AG04450 (cell line): ENCODE measurements around the gene RIMBP2. TPM values are rescaled to one million over a fixed set of nuclear protein-coding genes. Genes with fewer than 3 reads are reported as not detected.

Experiments
- CTCF ChIA-PET: fragments of 300-600, 350-600 bp; formaldehyde crosslinking; extraction: SDS; loops from one replicate; lab custom pipeline; 2022; ENCODE audit warnings: antibody characterized with exemption, inconsistent platforms; lab: Charles Lee
- POLR2A ChIA-PET: fragments of 350-600 bp; formaldehyde crosslinking; extraction: SDS; loops from one replicate; lab custom pipeline; 2021; ENCODE audit warnings: antibody characterized with exemption, inconsistent platforms; lab: Yijun Ruan, JAX
- DNase-seq: peaks from one replicate; pipeline ENCODE4 v3.0.0-alpha.2; 2011; ENCODE audit warnings: low read depth, low spot score
- H3K27ac ChIP-seq: one replicate; pipeline ENCODE4 v1.5.1; 2012; ENCODE audit warnings: low read depth, low read length, control low read depth
- H3K27me3 ChIP-seq: one replicate; pipeline ENCODE4 v1.6.0; 2012; ENCODE audit warnings: low read length; ENCODE audit not compliant: control insufficient read depth, insufficient read depth
- H3K4me3 ChIP-seq: 2 replicates; pipeline ENCODE4 v1.5.1; 2011; ENCODE audit warnings: mild to moderate bottlenecking, low read depth, low read length, control low read depth
- H3K9me3 ChIP-seq: 2 replicates; pipeline ENCODE4 v1.5.1; 2012; ENCODE audit warnings: low read length; ENCODE audit not compliant: control insufficient read depth, insufficient read depth
- CTCF ChIP-seq: IDR thresholded peaks from 2 replicates; pipeline ENCODE4 v1.5.1; 2011; ENCODE audit warnings: low read depth, low read length, control low read depth, inconsistent platforms
- polyA plus RNA-seq: library from polyadenylated mRNA; depleted of rRNA; stranded (reverse); fragments of >200 nt; gene quantifications from 2 replicates; pipeline ENCODE4 v1.2.3, GENCODE V29; 2011

RIMBP2 gene
- polyA plus RNA-seq, 1 experiment: not detected

GRCh38 chr12:130685850-130686249 is 30.2 kb downstream of the RIMBP2 start:
- POLR2A ChIA-PET: no interaction called here
- CTCF ChIA-PET: no interaction called here
- H3K9me3 ChIP-seq: peaks cover 64% of the 10 kb centered on the region
- no peak overlapping the region for H3K27ac ChIP-seq
- no peak overlapping the region for H3K4me3 ChIP-seq
- no peaks in the 10 kb centered on the region for H3K27me3 ChIP-seq
- no peak for TF ChIP-seq CTCF
- DNase-seq: no peak

- no peak for TF ChIP-seq CTCF
- no peak overlapping the region for H3K4me3 ChIP-seq
- ChIA-PET CTCF (no interaction called here), POLR2A (no interaction called here)
- H3K27me3 ChIP-seq: no peaks in the 10 kb centered on the region
- DNase-seq: no peak
- H3K27ac ChIP-seq: no peak overlapping the region
- peaks cover 63% of the 10 kb centered on the region for H3K9me3 ChIP-seq
Measured at GRCh38 chr12:130685250-130685787, 30.8 kb downstream of the RIMBP2 start.

- no peak overlapping the region for H3K27ac ChIP-seq
- no peak overlapping the region for H3K4me3 ChIP-seq
- TF ChIP-seq CTCF: no peak
- POLR2A ChIA-PET: no interaction called here
- peaks cover 59% of the 10 kb centered on the region for H3K9me3 ChIP-seq
- no peak for DNase-seq
- CTCF ChIA-PET: no interaction called here
- H3K27me3 ChIP-seq: no peaks in the 10 kb centered on the region
Measured at GRCh38 chr12:130683811-130684210, 32.3 kb downstream of the RIMBP2 start.

- DNase-seq: no peak
- POLR2A ChIA-PET: no interaction called here
- no peak overlapping the region for H3K4me3 ChIP-seq
- no peak for TF ChIP-seq CTCF
- H3K27ac ChIP-seq: no peak overlapping the region
- no peaks in the 10 kb centered on the region for H3K27me3 ChIP-seq
- H3K9me3 ChIP-seq: peaks cover 59% of the 10 kb centered on the region
- CTCF ChIA-PET: no interaction called here
Measured at GRCh38 chr12:130683080-130683479, 33.0 kb downstream of the RIMBP2 start.

- ChIA-PET CTCF (no interaction called here), POLR2A (no interaction called here)
Measured at GRCh38 chr12:130680451-130680990, 35.6 kb downstream of the RIMBP2 start.

More at GRCh38 chr12:130680451-130680990, 35.6 kb downstream of the RIMBP2 start:
- no peak overlapping the region for H3K27ac ChIP-seq
- no peaks in the 10 kb centered on the region for H3K27me3 ChIP-seq
- DNase-seq: no peak
- H3K9me3 ChIP-seq: peaks cover 68% of the 10 kb centered on the region
- TF ChIP-seq CTCF: no peak
- no peak overlapping the region for H3K4me3 ChIP-seq
